IPS-20b (cell line): Measurements from ENCODE around the gene SUMO4.

Experiments used
- H3K27ac ChIP-seq: one replicate; pipeline ENCODE4 v1.5.1; 2013; ENCODE audit warnings: low read length
- H3K27me3 ChIP-seq: 2 replicates; pipeline ENCODE4 v1.6.1; 2013; ENCODE audit warnings: mild to moderate bottlenecking, low read length, inconsistent platforms; ENCODE audit not compliant: insufficient read depth
- H3K36me3 ChIP-seq: 2 replicates; pipeline ENCODE4 v1.6.1; 2013; ENCODE audit warnings: low read depth, mild to moderate bottlenecking, inconsistent platforms, low read length, moderate library complexity; ENCODE audit not compliant: insufficient read depth
- H3K4me1 ChIP-seq: 2 replicates; pipeline ENCODE4 v1.6.1; 2013; ENCODE audit warnings: mild to moderate bottlenecking, control low read depth, inconsistent platforms, low read length, moderate library complexity; ENCODE audit not compliant: insufficient read depth
- H3K4me3 ChIP-seq: 2 replicates; pipeline ENCODE4 v1.5.1; 2013; ENCODE audit warnings: mild to moderate bottlenecking, low read length, inconsistent platforms
- H3K9ac ChIP-seq: 2 replicates; pipeline ENCODE4 v1.6.1; 2013; ENCODE audit warnings: low read depth, mild to moderate bottlenecking, inconsistent platforms, low read length, moderate library complexity
- H3K9me3 ChIP-seq: 2 replicates; pipeline ENCODE4 v1.6.1; 2013; ENCODE audit warnings: mild to moderate bottlenecking, low read depth, low read length, inconsistent platforms; ENCODE audit not compliant: insufficient read depth

Gene SUMO4

GRCh38 chr6:149392093-149392492 is 8.0 kb upstream of the SUMO4 start:
- Histone ChIP-seq H3K9ac (no peak overlapping the region), H3K9me3 (no peaks in the 10 kb centered on the region; the same call in 1 of the 2 replicates), H3K27ac (no peak overlapping the region), H3K4me3 (no peak overlapping the region), H3K27me3 (no peaks in the 10 kb centered on the region), H3K4me1 (no peaks in the 10 kb centered on the region), H3K36me3 (no peaks in the 10 kb centered on the region)

DNA sequence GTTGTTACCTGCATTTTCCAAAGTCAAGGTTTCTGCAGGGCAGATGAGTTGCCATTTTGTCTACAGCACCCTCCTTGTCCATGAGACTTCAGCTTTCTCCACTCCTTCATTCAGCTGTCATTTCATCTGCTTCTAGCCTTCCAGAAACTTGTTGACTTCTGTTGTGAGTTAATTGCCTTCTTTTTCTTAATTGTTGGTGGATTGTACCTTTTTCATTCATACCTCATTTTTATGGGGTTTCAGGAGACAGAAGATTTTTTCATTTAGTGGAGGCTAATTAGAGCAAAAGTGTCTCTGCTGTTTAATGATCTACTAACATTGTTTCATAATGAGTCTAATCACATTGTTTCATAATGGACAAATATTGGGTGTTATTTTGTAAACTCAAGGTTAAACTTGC is 7.5 kb upstream of the SUMO4 start:
- Histone ChIP-seq H3K4me1 (no peaks in the 10 kb centered on the region), H3K27ac (no peak overlapping the region), H3K9ac (no peak overlapping the region), H3K27me3 (no peaks in the 10 kb centered on the region), H3K9me3 (no peaks in the 10 kb centered on the region; the same call in 1 of the 2 replicates), H3K4me3 (no peak overlapping the region), H3K36me3 (peaks cover 3% of the 10 kb centered on the region; the same call in 1 of the 2 replicates)

- Histone ChIP-seq H3K9me3 (no peaks in the 10 kb centered on the region; the same call in 1 of the 2 replicates), H3K4me1 (no peaks in the 10 kb centered on the region), H3K27ac (no peak overlapping the region), H3K9ac (no peak overlapping the region), H3K36me3 (peaks cover 9% of the 10 kb centered on the region; the same call in 1 of the 2 replicates), H3K4me3 (no peak overlapping the region), H3K27me3 (no peaks in the 10 kb centered on the region)
These were observed 6.9 kb upstream of the SUMO4 start for GRCh38 chr6:149393002-149393679.

GRCh38 chr6:149395185-149395584 is 4.9 kb upstream of the SUMO4 start:
- Histone ChIP-seq H3K27ac (no peak overlapping the region), H3K4me1 (no peaks in the 10 kb centered on the region)

GRCh38 chr6:149397384-149397783 is 2.7 kb upstream of the SUMO4 start:
- Histone ChIP-seq H3K4me3 (no peak overlapping the region), H3K9me3 (no peaks in the 10 kb centered on the region), H3K4me1 (no peaks in the 10 kb centered on the region), H3K36me3 (peaks cover 46% of the 10 kb centered on the region), H3K27ac (no peak overlapping the region), H3K9ac (no peak overlapping the region), H3K27me3 (no peaks in the 10 kb centered on the region)

More at GRCh38 chr6:149395185-149395584, 4.9 kb upstream of the SUMO4 start:
- H3K9ac ChIP-seq = no peak overlapping the region
- peaks cover 28% of the 10 kb centered on the region for H3K36me3 ChIP-seq
- H3K9me3 ChIP-seq = no peaks in the 10 kb centered on the region
- H3K27me3 ChIP-seq = no peaks in the 10 kb centered on the region
- H3K4me3 ChIP-seq = no peak overlapping the region

- Histone ChIP-seq H3K36me3 (peaks cover 69% of the 10 kb centered on the region), H3K4me3 (no peak overlapping the region), H3K27ac (no peak overlapping the region), H3K9me3 (no peaks in the 10 kb centered on the region), H3K4me1 (no peaks in the 10 kb centered on the region), H3K27me3 (no peaks in the 10 kb centered on the region), H3K9ac (no peak overlapping the region)
These were observed 3.5 kb downstream of the SUMO4 start for GRCh38 chr6:149403534-149403933.

- Histone ChIP-seq H3K9me3 (no peaks in the 10 kb centered on the region), H3K4me3 (no peak overlapping the region), H3K27me3 (no peaks in the 10 kb centered on the region), H3K27ac (no peak overlapping the region), H3K4me1 (no peaks in the 10 kb centered on the region), H3K36me3 (peaks cover 70% of the 10 kb centered on the region), H3K9ac (no peak overlapping the region)
These were observed 6.0 kb downstream of the SUMO4 start for GRCh38 chr6:149405823-149406765.

DNA sequence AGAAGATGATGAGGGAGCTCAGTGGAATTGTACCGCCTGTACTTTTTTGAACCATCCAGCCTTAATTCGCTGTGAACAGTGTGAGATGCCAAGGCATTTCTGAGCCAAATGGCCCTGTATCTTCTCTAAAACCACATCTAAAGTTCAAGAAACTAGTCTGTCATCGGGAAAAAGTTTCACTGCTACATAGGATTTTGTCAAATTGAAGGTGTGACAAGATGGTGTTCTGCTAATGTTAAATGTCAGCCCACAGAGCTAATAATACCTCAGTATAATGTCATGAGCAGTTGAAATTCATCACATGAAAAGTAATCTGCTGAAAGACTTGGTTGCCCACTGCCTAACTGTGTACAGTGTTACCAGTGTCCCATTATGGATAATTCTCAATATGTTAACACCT is 9.6 kb downstream of the SUMO4 start:
- H3K4me3 ChIP-seq = no peak overlapping the region
- H3K9ac ChIP-seq = no peak overlapping the region
- H3K4me1 ChIP-seq = no peaks in the 10 kb centered on the region
- no peak overlapping the region for H3K27ac ChIP-seq
- peaks cover 45% of the 10 kb centered on the region for H3K36me3 ChIP-seq
- no peaks in the 10 kb centered on the region for H3K9me3 ChIP-seq
- H3K27me3 ChIP-seq = no peaks in the 10 kb centered on the region

- no peaks in the 10 kb centered on the region for H3K4me1 ChIP-seq
- H3K36me3 ChIP-seq = peaks cover 36% of the 10 kb centered on the region
- H3K27me3 ChIP-seq = no peaks in the 10 kb centered on the region
- H3K9ac ChIP-seq = no peak overlapping the region
- H3K4me3 ChIP-seq = no peak overlapping the region
- H3K9me3 ChIP-seq = no peaks in the 10 kb centered on the region
- no peak overlapping the region for H3K27ac ChIP-seq
These were observed 10.5 kb downstream of the SUMO4 start for GRCh38 chr6:149410557-149410956.

DNA sequence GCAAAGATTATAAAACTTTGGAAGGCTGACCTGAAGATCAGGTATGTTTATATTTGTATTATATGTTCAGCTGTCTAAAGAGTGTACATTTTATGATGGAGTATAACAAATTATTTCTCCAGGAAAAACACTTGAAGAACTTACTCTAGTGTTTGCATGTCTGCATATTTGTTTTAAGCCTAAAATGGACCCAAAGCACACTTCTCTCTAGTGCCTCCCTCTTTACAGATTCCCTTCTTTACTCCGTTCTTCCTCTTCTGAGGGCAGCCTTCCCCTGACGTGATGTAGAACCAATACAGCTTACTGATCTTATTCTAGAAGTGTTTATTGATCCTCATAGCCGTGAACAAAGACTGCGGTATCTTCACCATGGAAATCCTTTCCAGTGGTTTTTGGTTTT is 13.9 kb downstream of the SUMO4 start:
- H3K9me3 ChIP-seq = 0 out of 2 replicates have a peak, but pooled peaks cover 4% of the 10 kb centered on the region
- no peak overlapping the region for H3K4me3 ChIP-seq
- H3K27me3 ChIP-seq = no peaks in the 10 kb centered on the region
- H3K36me3 ChIP-seq = peaks cover 24% of the 10 kb centered on the region
- no peak overlapping the region for H3K27ac ChIP-seq
- H3K9ac ChIP-seq = no peak overlapping the region
- no peaks in the 10 kb centered on the region for H3K4me1 ChIP-seq

DNA sequence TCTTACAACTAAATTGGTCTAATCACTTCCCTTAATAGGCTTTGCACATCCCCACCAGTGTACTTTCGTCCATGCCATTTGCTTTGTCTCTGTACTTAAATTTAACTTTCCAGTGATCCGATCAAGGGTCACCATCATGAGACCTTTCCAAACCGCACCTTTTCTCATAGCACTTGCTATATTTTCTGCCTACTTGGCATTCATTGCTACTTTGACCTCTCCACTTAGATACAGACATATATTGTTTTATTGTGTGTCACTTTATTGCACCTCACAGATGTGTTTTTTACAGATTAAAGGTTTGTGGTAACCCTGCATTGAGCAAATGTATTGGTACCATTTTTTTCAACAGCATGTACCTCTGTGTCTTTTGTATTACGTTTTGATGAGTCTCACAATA is 14.8 kb downstream of the SUMO4 start:
- Histone ChIP-seq H3K27me3 (no peaks in the 10 kb centered on the region), H3K36me3 (peaks cover 16% of the 10 kb centered on the region), H3K4me1 (no peaks in the 10 kb centered on the region), H3K9ac (no peak overlapping the region), H3K27ac (no peak overlapping the region), H3K4me3 (no peak overlapping the region), H3K9me3 (0 out of 2 replicates have a peak, but pooled peaks cover 4% of the 10 kb centered on the region)
